Colon (tissue), 2 donors: Measurements from ENCODE around the gene CDK5R1.
"Not testable (repeated sequence)": the region's sequence is repeated elsewhere in the genome, so short reads cannot be mapped to it uniquely, and the experiment has no call there.

ENCODE experiments used
- FAIRE-seq: peaks from 2 replicates; lab custom pipeline; 2012; peaks lifted over from hg19 to GRCh38; lab: Jason Lieb, UNC
- donor health status: control.
- donor health status: control.

Gene CDK5R1

DNA sequence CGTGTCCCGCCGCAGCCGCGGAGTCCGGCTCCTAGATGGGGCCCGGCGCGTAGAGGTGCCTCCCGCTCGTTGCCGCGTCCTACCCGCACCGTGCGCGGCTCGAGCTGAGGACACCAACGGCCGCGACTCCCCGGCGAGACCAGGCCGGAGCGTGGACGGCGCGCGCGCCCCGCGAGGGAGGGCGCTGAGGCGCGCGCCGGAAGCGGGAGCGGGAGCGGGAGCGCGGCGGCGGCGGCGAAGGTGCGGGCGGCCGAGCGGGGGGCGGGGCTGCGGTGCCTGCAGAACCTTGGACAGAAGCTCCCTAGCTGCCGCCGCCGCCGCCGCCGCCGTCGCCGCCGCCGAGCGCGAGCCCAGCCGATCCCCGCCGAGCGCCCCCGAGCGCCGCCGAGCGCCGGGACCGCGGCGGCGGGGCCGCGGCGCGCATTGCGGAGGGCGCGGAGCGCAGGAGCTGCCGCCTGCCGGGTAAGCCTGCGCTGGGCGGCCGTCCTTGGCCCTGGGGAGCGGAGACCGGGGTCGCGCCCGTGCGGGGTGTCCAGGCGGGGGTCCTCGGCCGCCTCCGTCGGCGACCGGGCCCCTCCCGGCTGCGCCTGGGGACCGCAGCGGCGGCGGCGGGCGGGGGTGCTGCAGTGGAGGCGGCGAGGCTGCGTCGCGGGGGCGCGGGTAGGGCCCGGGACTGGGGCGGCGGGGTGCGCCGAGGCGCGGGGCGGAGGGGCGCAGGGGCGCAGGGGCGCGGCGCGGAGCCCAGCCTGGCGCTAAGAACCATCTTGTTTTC lies at the start of gene CDK5R1:
TSS of gene CDK5R1 (plus strand) at position 293 of the 772 bp plus-strand sequence. CDS start 628 bp downstream, outside the sequence.
- FAIRE-seq: no peak

DNA sequence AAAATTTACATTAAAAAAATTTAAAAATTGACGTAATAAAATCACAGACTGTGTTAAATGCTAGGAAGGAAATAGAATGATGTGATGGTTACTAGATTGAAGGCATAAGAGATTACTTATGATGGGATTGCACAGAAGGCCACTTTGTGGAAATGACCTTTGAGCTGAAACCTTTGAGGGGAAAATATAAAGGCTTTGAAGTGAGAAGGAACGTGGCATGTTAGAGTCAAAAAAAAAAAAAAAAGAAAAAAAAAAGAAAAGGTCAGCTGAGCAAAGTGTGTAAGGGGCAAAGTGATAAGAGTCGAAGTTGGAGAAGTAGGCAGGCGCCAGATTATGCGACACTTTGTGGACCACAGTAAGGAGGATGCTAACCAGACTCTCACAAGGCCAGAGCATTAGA lies 46.1 kb upstream of the CDK5R1 start:
- no peak for FAIRE-seq

DNA sequence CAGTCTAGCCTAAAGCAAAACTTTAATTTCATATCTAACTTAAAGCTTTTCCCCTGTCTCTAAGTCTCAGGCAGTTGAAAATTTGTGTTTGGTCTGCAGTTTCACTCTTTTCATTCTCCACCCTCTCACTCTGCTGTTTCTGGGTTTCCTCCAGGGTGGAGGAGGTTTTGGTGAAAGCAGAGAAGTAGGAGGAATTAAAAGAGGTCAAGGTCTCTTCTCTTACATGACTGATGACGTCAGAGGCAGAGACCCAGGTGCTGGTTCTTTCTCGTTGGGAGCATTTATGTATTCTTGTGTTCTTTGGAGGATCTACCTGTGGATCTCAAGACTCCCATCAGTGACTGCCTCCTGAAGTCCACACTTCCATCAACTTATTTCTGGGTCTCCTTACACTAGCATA lies 44.9 kb upstream of the CDK5R1 start:
- no peak for FAIRE-seq

DNA sequence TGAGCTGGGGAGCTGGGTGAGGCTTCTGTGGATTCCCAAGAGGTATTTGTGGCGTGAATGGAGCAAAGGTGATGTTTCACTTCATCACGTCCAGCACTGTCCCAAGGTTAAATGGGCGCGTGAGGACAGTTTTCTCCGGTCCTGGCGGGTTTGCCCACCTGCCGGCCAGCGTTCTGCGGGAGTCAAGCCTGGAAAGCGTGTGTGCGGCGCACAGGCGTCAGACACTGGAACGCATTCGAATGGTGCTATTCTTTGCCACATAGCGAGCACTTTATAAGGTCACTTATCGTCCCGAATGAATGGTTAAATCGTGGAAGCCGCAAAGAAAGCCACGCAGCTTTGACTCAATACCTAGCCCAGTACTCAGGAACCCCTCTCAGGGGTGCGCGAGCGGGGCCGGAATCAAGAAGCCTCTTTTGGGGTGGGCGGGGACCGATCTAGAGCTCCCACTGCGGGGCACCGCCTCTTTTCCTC lies 42.9 kb upstream of the CDK5R1 start:
- no peak for FAIRE-seq

DNA sequence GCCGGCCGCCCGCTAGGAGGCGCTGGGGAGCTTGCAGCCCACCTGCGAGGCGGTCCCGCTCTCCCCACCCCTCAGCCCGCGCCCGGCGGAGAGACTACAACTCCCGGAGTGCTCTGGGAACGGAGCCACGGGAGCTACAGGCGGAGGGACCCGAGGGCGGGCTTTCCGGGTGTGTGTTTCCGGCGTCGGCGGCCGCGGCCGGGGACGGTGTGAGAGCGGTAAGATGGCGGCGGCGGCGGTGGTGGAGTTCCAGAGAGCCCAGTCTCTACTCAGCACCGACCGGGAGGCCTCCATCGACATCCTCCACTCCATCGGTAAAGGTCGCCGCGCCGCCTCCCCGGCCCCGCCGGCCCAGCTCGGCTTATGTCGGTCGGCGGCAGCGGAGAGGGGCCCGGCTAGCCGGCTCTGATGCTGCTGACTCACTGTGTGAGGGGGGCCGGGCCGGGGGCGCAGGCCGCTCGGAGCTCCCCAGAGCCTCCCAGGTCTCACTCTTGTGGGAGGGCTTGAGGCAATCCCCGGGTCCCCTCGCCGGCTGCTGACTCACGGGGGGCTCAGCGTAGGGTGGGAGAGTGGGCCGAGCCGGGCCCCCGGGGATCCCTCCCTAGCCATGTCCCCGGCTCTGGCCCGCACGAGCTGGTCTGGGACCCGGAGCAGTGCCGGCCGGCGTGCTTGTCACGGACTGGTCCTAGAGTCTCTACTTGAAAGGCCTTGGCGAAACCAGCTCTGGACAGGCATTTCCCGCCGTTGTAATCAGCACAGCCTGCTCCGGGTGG lies 42.3 kb upstream of the CDK5R1 start, which contains the start of gene PSMD11:
TSS of gene PSMD11 (plus strand) at position 210 of the 773 bp plus-strand sequence. CDS start at position 224, 14 bp downstream.
- no peak for FAIRE-seq

DNA sequence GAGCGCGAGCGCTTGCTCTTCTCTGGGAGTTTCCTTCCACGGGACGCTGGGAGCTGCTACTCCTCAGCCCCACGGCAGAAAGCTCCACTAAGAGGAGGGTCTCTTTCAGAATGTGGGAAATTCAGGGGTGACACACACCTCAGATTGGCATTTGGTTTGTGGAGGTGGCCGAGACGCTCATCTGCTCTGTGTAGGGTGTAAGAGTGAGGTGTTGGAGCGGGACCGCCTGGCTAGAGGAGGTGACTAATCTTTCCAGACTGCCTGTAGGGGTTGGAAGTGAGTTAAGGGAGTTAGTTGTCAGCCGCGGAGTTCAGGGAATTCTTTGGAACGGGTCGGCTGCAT lies 41.7 kb upstream of the CDK5R1 start:
- FAIRE-seq: no peak

DNA sequence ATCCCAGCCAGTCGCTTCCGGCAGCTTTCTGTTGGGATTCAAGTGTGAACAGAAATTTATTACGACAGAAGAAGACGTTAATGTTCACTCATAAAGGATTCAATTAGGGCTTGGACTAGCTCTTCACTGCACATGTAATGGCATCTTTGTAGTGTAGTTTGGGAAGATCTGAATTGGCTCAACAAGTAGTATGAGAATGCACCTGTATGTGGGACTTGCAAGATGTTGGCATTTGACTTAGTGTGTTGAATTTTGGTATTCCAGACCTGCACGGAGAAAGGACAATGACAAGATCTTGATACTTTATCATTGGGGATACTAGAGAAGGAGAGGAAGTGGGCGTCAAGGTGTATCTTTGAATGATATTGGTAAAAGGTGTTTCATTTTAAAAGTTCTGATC lies 41.3 kb upstream of the CDK5R1 start:
- FAIRE-seq: no peak

DNA sequence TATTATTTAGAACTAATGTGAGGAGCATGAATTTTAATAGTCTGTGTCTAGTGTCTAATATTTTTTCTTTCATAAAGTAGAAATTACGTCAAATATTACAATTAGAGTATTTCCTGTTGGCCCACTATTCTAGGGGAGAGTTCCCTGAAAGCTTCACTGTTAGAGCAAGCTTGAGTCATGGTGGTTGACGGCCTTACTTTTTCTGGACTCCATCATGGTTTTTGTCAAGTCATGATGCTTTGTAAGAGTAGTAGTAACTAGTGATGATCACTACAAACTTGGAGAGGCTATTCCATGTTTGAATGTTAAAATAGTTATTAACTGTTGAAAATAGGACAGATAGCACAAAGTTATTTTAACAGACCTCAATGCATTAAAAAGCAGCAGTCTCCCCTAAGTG lies 40.8 kb upstream of the CDK5R1 start:
- FAIRE-seq: no peak

DNA sequence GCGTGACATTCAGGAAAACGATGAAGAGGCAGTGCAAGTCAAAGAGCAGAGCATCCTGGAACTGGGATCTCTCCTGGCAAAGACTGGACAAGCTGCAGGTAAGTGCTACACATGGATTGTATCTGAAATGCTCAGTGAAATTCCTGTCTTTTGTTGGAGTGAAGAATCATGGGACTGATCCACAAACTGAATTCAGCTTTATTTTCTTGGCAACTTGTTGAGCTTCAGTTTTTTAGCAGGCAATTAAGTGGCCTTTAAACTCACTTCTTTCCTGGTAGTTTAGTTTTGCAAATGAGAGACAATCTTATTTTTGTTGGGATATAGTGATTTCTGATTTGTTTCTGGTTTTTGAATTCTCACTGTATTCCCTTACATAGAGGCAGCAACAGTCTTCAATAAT lies 39.8 kb upstream of the CDK5R1 start:
- FAIRE-seq: no peak

DNA sequence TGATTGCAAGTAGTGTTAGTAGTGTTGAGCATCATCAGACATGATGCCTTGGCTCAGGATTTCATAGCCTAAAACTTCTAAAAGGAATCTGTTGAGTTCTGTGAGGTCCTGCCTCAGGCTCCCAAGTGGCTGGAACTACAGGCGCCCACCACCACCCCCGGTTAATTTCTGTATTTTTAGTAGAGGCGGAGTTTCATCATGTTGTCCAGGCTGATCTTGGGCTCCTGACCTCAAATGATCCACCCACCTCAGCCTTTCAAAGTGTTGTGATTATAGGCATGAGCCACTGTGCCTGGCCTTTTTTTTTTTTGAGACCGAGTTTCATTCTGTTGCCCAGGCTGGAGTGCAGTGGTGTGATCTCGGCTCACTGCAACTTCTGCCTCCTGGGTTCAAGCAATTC lies 36.8 kb upstream of the CDK5R1 start:
- FAIRE-seq: no peak

DNA sequence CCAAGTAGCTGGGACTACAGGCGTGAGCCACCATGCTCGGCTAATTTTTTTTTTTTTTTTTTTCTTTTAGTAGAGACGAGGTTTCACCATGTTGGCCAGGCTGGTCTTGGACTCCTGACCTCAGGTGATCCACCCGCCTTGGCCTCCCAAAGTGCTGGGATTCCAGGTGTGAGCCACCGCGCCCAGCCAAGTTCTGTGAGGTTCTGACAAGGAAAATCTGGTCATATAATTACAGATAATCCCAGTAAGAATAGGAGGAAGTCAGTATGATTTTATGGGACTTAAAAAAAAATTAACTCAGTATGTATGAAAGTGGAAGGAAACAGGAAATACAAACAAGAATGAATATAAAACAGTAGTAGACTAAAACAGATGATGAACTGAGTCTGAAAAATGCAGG lies 36.4 kb upstream of the CDK5R1 start:
- not testable (repeated sequence) for FAIRE-seq

DNA sequence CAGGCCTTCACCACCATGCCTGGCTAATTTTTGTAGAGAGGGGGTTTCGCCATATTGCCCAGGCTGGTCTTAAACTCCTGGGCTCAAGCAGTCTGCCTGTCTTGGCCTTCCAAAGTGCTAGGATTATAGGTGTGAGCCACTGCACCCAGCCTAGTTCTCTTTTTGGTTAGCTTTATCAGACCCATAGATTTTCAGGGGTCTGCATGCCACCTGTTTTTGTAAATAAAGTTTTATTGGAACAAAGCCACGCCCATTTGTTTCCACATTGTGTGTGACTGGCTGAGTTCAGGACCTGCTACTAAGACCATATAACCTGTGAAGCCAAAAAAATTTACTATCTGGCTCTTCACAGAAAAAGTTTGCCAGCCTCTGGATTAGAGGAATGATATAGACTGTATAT lies 34.9 kb upstream of the CDK5R1 start:
- FAIRE-seq: no peak

DNA sequence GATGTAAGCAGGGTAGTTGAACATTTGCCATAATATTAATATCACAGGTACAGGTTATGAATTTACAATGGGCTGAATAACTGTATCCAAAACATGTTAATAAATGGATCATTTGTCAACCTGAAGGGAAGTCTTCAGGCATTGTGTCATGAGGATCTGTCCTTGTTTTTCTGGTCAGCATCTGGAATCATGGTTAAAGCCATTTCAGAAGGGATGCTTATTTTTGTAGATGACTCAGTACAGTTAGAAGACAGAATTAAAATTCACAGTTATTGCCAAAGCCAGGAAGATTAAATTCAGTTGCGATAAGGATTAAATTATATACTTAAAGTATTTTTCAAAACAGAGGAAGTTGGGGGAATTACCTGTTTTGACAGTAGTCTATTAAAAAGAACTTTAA lies 34.5 kb upstream of the CDK5R1 start:
- no peak for FAIRE-seq

DNA sequence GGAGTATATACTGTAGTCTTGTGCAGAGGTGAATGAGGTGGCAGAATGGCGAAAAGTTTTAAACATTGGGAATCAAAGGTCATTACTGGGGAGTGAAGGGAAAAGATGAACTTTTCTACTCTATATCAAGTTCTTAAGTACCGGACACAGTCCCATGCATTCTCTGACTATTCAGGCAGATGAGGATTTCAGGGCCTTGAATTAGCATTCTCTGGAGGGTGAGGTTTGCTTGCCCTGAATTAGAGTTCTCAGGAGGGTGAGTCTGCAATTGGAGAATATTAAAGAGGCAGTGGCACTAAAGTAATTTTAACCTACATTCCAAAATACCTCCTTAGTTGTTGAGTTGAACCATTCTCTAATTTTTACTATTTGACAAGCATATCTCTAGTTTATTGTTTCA lies 33.4 kb upstream of the CDK5R1 start:
- no peak for FAIRE-seq

DNA sequence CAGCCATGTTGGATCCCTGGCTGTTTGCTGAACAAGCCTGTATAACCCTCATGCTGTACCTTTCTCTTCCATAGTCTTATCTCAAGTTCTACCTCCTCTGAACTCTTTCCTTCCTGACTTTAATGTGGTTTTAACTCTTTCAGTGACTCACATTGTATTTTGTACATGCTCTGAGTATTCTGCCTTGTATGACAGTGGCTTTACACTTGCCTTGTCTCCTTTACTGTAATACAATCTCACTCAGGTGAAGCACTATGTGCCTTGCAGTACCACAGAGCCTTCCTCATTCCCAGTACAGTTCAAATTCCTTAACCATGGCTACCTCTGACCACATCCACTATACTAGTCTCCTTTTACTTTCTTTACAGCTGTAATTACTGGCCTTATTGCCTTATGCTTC lies 28.4 kb upstream of the CDK5R1 start:
- no peak for FAIRE-seq

DNA sequence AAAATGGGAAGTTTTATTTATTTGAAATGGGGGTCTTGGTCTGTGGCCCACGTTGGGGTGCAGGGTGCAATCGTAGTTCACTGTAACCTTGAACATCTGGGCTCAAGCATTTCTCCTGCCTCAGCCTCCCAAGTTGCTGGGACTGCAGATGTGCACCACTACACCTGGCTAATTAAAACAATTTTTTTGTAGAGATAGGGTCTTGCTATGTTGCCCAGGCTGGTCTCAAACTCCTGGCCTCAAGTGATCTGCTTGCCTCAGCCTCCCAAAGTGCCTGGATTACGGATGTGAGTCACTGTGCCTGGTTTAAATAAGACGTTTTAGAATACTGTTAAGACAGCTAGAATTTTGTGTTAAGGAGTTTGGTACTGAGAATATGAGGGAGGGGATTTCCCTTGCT lies 26.7 kb upstream of the CDK5R1 start:
- no peak for FAIRE-seq

DNA sequence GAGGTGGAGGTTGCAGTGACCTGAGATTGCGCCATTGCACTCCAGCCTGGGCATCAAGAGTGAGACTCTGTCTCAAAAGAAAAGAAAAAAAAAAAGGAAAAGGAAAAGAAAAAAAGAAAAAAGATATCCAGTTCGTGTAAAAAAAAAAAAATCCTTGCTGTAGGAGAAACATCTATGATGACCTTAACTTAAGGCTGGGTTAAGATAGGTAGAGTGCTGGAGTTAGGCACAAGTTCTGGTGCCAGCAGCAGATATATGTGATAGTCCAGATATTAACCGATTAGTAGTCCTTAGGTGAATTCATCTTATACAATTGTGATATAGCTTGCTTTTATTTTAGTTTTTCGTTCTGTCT lies 25.3 kb upstream of the CDK5R1 start:
- FAIRE-seq: no peak

DNA sequence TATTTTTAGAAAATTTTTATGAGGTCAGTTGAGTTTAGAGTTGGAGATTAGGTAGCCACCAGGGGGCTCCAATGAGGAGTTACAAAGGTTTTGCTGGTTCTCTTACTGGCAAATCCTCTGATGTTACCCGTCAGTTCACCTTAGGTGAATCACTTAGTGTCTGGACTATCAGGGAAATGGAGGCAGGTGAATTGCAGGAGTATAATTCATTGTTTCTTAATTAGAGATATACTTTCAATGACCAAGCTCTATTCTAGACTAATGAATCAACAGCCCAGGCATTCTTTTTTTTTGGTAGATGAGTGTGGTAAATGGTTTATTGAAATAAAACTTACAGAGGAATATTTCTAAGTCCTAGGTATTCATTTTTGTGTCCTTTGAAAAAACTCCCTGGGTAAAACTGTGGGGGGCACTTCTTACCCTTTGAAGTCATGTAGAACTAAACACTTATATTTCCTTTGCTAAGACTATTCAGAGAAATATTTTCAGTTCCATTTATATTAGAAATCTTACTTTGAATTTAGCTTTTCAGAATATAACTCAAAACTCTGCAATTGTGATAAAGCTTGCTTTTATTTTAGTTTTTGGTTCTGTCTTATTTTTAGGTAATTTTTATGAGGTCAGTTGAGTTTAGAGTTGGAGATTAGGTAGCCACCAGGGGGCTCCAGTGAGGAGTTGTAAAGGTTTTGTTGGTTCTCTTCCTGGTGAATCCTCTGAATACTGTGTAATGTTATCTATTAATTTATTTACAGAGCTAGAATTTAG lies 24.8 kb upstream of the CDK5R1 start:
- FAIRE-seq: no peak

DNA sequence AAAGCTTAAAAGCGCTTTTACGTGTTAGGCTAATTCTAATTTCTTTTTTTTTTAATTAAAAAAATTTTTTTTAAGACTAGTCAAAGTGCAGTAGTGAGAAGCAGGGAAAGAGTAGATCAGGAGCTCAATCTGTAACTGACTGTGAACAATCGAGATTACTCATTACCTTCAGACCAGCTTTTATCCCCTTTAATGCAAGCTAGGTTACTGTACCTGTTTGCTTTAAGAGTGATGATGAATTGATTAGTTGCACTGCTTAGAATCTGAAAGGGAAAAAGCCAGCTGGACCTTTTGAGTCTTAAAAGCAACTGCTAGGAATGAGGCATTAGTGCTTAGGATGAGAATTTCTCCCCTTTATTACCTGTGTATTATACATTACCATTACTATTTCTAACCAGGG lies 23.5 kb upstream of the CDK5R1 start:
- no peak for FAIRE-seq

DNA sequence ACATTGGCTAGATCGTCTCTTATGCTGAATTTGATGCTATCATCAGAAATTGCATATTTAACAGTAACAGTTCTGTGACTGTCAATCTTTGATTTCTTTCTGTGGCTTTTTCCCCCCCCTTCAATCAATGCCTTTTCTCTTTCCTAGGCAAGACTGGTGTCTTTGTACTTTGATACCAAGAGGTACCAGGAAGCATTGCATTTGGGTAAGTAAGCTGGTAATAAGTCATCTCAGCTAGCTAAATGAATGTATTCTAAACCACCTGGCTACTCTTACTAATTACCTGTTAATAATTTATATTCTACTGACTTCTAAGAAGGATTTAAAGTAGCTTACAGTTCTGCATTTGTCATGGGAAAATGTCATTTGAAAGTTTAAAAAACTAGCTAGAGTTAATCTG lies 22.4 kb upstream of the CDK5R1 start:
- FAIRE-seq: no peak

DNA sequence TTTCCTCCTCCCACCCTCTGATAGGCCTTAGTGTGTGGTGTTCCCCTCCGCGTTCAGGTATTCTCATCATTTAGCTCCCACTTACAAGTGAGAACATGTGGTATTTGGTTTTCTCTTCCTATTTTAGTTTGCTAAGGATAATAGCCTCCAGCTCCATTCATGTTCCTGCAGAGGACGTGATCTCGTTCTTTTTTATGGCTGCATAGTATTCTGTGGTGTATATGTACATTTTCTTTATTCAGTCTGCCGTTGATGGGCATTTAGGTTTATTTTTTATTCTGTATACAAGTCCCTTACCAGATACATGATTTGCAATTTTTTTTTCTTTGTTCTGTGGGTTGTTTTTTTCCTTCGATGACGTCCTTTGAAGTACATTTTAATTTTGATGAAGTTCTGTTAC lies 18.8 kb upstream of the CDK5R1 start:
- FAIRE-seq: no peak

DNA sequence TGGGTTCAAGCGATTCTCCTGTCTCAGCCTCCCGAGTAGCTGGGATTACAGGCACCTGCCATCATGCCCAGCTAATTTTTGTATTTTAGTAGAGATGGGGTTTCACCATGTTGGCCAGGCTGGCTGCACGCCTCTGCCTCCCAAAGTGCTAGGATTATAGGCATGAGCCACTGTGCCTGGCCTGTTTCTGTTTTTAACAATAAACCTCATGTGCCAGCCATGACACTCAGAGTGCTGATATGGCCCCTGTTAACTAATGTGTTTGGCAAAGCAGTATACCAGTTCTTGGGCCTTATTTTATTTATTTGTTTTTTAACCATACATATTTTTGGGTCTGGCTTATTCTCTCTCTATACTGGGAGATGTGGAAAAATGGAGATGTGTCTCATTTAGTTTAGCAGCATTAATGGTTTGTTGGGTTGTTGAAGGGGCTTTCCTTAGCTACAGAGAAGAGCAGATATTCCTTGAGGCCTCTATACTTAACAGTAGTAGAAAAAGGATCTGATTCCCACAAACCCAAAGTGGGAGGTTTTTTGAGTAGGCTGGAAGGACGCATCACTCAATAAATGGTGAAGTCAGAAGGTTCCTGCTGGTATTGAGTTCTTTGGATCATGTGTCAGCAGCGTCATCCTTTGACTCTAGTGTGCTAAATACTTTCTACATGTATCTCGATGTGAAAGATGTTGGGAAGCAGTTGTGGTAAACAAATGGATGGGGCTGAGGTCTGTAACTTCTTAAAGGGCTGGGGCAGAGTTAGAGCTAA lies 16.2 kb upstream of the CDK5R1 start:
- FAIRE-seq: no peak
